Measurements from ENCODE around the gene ATP2B3.

- TF ChIP-seq MCM3 (IDR thresholded peaks at IDR 0.05) (no peak), EZH2 (IDR thresholded peaks at IDR 0.05; ENCODE audit: borderline replicate concordance, low read depth, low read length) (no peak), POLR2AphosphoS5 (IDR thresholded peaks at IDR 0.05; ENCODE audit: control insufficient read depth, insufficient read depth, low read depth, low read length) (no peak), ZNF830 (CRISPR knock-in tag; IDR thresholded peaks at IDR 0.05) (no peak), CBFB (CRISPR knock-in tag; IDR thresholded peaks at IDR 0.05) (no peak), CTCF (IDR thresholded peaks at IDR 0.05 in 2 of 3, conservative IDR thresholded peaks at IDR 0.05 in 1 of 3; ENCODE audit: insufficient read depth in 2 of 3, low read depth in 1 of 3, low read length in 3 of 3) (no peak), ZBTB26 (CRISPR knock-in tag; IDR thresholded peaks at IDR 0.05) (no peak), TRIM28 (IDR thresholded peaks at IDR 0.05) (no peak), RNF2 (IDR thresholded peaks at IDR 0.05) (no peak), SMC3 (conservative IDR thresholded peaks at IDR 0.05; ENCODE audit: insufficient read depth, low read depth, low read length) (no peak), FOSL1 (tag; conservative IDR thresholded peaks at IDR 0.05) (no peak), MCM5 (IDR thresholded peaks at IDR 0.05; ENCODE audit: low read depth) (no peak)
Observed at GRCh38 chrX:153505361-153505760, 12.1 kb upstream of the ATP2B3 start.

All from K562 (cell line).